DMS79 (cell line): ENCODE measurements around the gene KBTBD12.
"Not testable (repeated sequence)": the region's sequence is repeated elsewhere in the genome, so short reads cannot be mapped to it uniquely, and the experiment has no call there.

Experiments
- DNase-seq: peaks from one replicate; lab custom pipeline; 2025; lab: John Stamatoyannopoulos, UW

The KBTBD12 gene

GRCh38 chr3:127903611-127904375 is 11.2 kb upstream of the KBTBD12 start:
- no peak for DNase-seq

- DNase-seq, result no peak
Observed at GRCh38 chr3:127905556-127905955, 9.5 kb upstream of the KBTBD12 start.

- DNase-seq, result not testable (repeated sequence)
Observed at GRCh38 chr3:127906653-127907052, 8.4 kb upstream of the KBTBD12 start.

- no peak for DNase-seq
Observed at GRCh38 chr3:127908202-127908601, 6.8 kb upstream of the KBTBD12 start.

GRCh38 chr3:127908951-127909350 is 6.1 kb upstream of the KBTBD12 start:
- DNase-seq, result no peak

- DNase-seq, result no peak
Observed at GRCh38 chr3:127909646-127910045, 5.4 kb upstream of the KBTBD12 start.

GRCh38 chr3:127911421-127911931 is 3.6 kb upstream of the KBTBD12 start:
- DNase-seq, result no peak

GRCh38 chr3:127913841-127914240 is 1.2 kb upstream of the KBTBD12 start:
- DNase-seq, result not testable (repeated sequence)

GRCh38 chr3:127914584-127914983 is 448 bp upstream of the KBTBD12 start:
- no peak for DNase-seq

GRCh38 chr3:127915937-127916493 is 983 bp downstream of the KBTBD12 start:
- peak; percentile 35 for DNase-seq

GRCh38 chr3:127920738-127921137 is 5.7 kb downstream of the KBTBD12 start:
- no peak for DNase-seq

- DNase-seq, result no peak
Observed at GRCh38 chr3:127923611-127924010, 8.6 kb downstream of the KBTBD12 start.

GRCh38 chr3:127925384-127925783 is 10.4 kb downstream of the KBTBD12 start:
- no peak for DNase-seq

GRCh38 chr3:127927829-127928604 is 13.0 kb downstream of the KBTBD12 start:
- no peak for DNase-seq

- DNase-seq, result no peak
Observed at GRCh38 chr3:127929818-127930413, 14.9 kb downstream of the KBTBD12 start.

GRCh38 chr3:127933396-127933795 is 18.4 kb downstream of the KBTBD12 start:
- no peak for DNase-seq

- no peak for DNase-seq
Observed at GRCh38 chr3:127938800-127939199, 23.8 kb downstream of the KBTBD12 start.

- DNase-seq, result no peak
Observed at GRCh38 chr3:127940116-127940515, 25.1 kb downstream of the KBTBD12 start.

- no peak for DNase-seq
Observed at GRCh38 chr3:127942613-127943012, 27.6 kb downstream of the KBTBD12 start.

GRCh38 chr3:127948211-127948610 is 33.2 kb downstream of the KBTBD12 start:
- no peak for DNase-seq

GRCh38 chr3:127949446-127950055 is 34.5 kb downstream of the KBTBD12 start:
- DNase-seq, result no peak

- no peak for DNase-seq
Observed at GRCh38 chr3:127951276-127951675, 36.2 kb downstream of the KBTBD12 start.
